CD1c-positive myeloid dendritic cell (primary cell): ENCODE results near the gene D2HGDH.
"Not testable (repeated sequence)": the region's sequence is repeated elsewhere in the genome, so short reads cannot be mapped to it uniquely, and the experiment has no call there.

Source experiments
- DNase-seq: peaks from one replicate; pipeline ENCODE4 v3.0.0-alpha.2; 2016; ENCODE audit errors: extremely low spot score

The D2HGDH gene

GRCh38 chr2:241748468-241749256 is 14.2 kb downstream of the D2HGDH start:
- no peak for DNase-seq

DNA sequence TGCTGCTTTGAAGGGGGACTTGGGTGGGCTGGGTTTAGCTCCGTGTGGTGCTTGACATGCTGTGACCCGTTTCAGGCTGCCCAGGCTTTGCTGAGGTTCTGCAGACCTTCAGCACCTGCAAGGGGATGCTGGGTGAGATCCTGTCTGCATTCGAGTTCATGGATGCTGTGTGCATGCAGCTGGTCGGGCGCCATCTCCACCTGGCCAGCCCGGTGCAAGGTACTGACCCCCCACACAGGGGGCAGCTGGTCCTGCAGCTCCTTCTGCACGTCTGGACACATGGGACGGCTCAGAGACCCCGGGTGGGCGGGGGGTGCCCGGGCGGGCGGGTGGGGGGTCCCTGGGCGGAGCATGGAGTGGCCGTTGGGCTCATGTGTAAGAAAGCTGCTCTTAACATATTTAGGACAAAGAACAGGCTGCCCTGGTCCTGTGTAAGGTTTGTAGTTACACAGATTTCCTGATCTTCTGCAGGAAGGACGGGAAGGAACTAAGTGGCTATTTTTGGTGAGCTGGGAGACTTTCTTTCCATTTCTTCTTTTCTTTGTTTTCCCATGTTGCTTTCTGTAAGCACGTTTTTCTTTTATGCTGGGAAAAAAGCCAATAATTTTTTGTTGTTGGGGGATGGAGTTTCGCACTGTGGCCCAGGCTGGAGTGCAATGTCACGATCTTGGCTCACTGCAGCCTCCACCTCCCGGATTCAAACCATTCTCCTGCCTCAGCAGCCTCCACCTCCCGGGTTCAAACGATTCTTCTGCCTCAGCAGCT is 15.8 kb downstream of the D2HGDH start:
- DNase-seq: no peak

DNA sequence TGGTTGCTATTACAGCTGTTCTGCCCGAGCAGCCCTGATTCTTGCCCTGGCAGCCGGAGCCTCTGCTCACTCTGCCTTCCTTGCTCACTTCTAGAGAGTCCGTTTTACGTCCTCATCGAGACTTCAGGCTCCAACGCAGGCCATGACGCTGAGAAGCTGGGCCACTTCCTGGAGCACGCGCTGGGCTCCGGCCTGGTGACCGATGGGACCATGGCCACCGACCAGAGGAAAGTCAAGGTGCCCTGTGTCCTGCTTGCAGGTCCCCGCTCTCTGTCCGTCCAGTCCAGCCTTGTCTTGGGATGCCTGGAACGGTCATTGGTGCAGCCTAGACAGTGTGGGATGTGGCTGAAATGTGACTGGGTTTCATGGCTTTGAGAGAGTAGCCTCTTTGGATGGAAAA is 16.7 kb downstream of the D2HGDH start:
- DNase-seq: no peak

GRCh38 chr2:241751776-241752175 is 17.3 kb downstream of the D2HGDH start:
- DNase-seq: no peak

GRCh38 chr2:241752253-241752652 is 17.8 kb downstream of the D2HGDH start:
- DNase-seq: no peak

DNA sequence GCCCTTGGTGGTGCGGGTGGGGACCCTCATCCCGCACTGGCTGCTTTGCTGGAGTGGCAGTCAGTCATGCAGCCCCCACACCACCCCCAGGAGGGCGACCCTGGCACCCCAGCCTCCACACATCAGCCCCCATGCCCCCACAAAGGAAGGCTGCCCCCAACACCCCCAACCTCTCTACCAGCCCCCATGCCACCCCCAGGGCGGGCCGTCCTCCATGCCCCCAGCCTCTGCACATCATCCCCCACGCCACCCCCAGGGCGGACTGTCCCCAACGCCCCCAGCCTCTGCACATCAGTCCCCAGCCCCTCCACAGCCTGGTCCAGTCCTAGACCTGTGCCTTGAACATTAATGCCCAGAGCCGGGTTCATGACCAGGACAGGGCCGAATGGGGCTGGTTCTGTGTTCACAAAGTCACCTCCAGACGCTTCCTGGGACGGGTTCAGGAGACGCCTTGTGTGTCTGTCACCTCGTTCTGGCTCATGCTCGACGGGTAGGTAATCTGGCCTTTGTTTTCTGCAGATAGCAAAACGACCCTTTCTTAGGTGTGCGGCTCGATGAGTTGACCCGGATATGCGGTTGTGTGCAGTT is 18.4 kb downstream of the D2HGDH start:
- no peak for DNase-seq

GRCh38 chr2:241753493-241753892 is 19.1 kb downstream of the D2HGDH start:
- no peak for DNase-seq

GRCh38 chr2:241754042-241754441 is 19.6 kb downstream of the D2HGDH start:
- DNase-seq: no peak

- DNase-seq: no peak
These were observed 20.7 kb downstream of the D2HGDH start for GRCh38 chr2:241755166-241755565.

- DNase-seq: no peak
These were observed 21.3 kb downstream of the D2HGDH start for GRCh38 chr2:241755777-241756176.

DNA sequence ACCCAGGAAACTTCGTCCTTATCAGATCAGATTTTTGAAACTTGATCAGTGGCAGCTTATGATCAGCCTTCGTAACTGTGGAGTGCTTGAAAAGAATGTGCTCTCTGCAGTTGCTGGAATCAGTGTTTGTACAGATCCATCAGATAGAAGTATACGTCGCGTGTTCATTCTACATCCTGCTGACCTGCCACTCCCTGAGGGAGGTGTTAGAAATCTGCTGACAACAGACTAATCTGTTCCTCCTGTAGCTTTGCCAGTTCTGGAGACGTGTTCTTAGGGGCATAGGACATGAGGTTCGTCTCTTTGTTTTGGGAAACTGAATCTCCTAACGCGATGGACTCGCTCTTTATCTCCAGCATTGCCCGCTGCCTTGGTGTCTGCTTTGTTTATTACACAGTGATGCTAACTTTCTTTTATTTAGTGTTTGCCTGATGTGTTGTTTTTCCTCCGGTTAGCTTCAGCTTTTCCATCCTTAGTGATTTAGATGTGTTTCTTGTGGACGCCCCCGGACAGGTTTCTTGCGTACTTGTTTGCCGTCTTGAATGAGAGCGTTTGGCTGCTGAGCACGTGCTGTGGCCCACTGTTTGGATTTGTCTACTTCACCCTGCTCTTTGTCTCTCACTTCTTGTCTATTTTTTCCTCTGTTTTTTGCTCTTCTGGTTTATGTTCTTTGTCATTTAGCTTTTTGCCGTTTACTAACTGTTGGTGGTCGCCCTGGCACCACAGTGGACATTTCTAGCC is 24.8 kb downstream of the D2HGDH start:
- DNase-seq: no peak

- DNase-seq: not testable (repeated sequence)
These were observed 25.5 kb downstream of the D2HGDH start for GRCh38 chr2:241759893-241760292.

- peak; percentile 34 for DNase-seq
These were observed 25.9 kb downstream of the D2HGDH start for GRCh38 chr2:241760301-241760771.

DNA sequence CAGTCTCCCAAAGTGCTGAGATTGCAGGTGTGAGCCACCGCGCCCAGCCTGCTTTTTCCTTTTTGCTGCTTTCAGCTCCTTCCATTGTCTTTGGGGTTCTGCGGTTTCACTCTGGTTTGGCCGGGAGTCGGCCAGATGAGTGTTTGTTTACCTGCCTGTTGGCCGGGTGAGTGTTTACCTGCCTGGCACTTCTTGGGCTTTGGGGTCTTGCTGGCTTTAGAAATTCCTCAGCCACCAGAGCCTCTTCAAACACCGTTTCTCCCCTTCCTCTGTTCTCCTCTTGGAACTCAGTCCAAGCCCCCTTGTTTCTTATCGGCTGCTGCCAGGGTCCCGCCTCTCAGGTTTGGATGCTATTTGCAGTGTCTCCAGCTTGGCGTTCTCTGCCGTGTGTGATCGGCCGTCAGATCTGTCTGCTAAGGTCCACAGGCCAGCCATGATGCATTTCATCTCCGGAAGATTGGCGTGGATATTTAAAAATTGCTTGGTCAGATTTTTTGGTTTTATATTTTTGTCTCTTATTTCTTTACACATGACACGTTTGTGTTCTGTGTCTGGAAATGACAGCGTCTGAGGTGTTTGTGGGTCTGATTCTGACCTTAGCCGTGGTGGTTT is 28.0 kb downstream of the D2HGDH start:
- peak; percentile 3 for DNase-seq

- peak; percentile 17 for DNase-seq
These were observed 28.5 kb downstream of the D2HGDH start for GRCh38 chr2:241762933-241763369.

- DNase-seq: no peak
These were observed 29.3 kb downstream of the D2HGDH start for GRCh38 chr2:241763551-241764274.

DNA sequence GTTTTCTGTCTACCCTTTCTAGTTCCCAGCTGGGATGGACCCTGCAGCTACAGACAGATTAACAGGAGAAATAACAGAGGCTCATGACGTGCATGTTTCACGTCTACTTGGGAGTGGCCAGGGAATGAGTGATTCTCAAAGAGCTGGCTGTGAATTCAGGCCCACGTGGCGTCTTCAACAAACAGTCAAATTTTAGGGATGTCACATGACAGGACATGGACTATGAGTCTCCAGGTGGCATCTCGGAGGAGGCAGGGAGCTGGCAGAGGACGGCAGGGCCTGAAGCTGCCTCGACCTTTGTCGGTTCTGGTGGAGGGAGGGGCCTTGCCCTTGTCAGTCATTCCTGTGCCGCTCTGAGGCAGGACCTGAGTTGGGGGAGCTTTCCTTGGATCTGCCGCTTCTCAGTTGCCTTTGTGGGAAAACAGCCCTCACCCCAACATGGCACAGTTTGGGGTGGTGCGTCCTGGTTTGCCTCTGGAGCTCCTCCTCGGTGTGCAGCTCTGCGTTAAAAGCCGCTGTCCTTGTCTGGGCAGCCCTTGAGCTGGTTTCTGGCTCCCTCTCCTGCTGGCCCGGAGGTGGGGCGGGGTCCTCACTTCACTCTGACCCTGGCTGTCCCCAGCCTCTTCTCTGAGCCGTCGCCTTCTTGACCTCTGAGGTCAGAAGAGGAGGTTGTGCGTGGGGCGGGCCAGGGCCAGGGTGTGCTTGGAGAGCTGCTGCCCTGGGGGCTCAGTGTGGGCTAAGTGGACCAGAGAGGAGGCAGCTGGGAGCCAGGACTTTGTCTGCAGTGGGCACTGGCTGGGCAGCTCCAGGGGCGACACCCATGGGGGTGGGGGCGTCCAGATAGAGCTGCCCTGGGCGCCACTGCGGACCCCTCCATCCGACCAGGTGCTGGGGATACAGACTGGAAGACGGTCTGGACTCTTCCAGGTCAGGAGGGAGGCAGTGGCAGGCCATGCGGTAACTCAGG is 30.1 kb downstream of the D2HGDH start:
- no peak for DNase-seq

- DNase-seq: no peak
These were observed 33.2 kb downstream of the D2HGDH start for GRCh38 chr2:241767464-241768250.

- no peak for DNase-seq
These were observed 33.9 kb downstream of the D2HGDH start for GRCh38 chr2:241768251-241768711.
